Measurements from ENCODE around the gene RFX6. TPM values are rescaled to one million over a fixed set of nuclear protein-coding genes. Genes with fewer than 3 reads are reported as not detected.

Gene RFX6
- total RNA-seq, 4 donors from 2014 or later, result not detected

DNA sequence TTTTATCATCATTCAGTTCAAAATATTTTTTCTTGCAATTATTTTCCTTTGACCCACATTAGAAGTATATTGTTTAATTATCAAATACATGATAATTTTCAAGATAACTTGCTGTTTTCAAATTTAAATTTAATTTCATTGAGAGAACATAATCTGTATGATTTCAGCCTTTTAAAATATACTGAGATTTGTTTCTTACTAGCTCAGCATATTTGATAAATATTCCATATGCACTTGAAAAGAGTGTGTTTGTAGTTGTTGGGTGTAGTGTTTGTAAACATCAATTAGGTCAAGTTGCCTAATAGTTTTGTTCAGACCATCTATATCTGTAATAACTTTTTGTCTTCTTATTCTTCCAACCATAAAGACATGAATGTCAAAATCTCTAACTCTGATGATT, 19.0 kb upstream of the RFX6 start:
- ATAC-seq, result no peak

GRCh38 chr6:116859264-116859663, 17.8 kb upstream of the RFX6 start:
- Histone ChIP-seq H3K4me1 (no peaks in the 10 kb centered on the region), H3K9me3 (peaks cover 0 to 8% (median 0%) of the 10 kb centered on the region in 3 donors), H3K27me3 (no peaks in the 10 kb centered on the region), H3K36me3 (no peaks in the 10 kb centered on the region), H3K27ac (no peak overlapping the region), H3K4me3 (no peak overlapping the region)
- TF ChIP-seq CTCF (IDR thresholded peaks at IDR 0.05 in 4 of 5, conservative IDR thresholded peaks at IDR 0.05 in 1 of 5) (no peak), POLR2A (IDR thresholded peaks at IDR 0.05) (no peak)
- DNase-seq (no peak), ATAC-seq (no peak)
- intact Hi-C loops (cut with DNase I; ENCODE audit: low total_unique reads) (no loop called here), in situ Hi-C loops (cut with MboI; ENCODE audit: low sequenced_read_pairs in 4 of 4) (no loop called here)

More for the DNA sequence above, 19.0 kb upstream of the RFX6 start:
- Histone ChIP-seq H3K9me3 (peaks cover 0 to 8% (median 0%) of the 10 kb centered on the region in 3 donors), H3K4me3 (no peak overlapping the region), H3K4me1 (no peaks in the 10 kb centered on the region), H3K27me3 (no peaks in the 10 kb centered on the region), H3K27ac (no peak overlapping the region), H3K36me3 (no peaks in the 10 kb centered on the region)
- in situ Hi-C loops (cut with MboI; ENCODE audit: low sequenced_read_pairs in 4 of 4), result no loop called here
- DNase-seq, result no peak
- TF ChIP-seq CTCF (IDR thresholded peaks at IDR 0.05 in 4 of 5, conservative IDR thresholded peaks at IDR 0.05 in 1 of 5) (no peak), POLR2A (IDR thresholded peaks at IDR 0.05) (no peak)
- intact Hi-C loops (cut with DNase I; ENCODE audit: low total_unique reads), result no loop called here

- Histone ChIP-seq H3K27ac (no peak overlapping the region), H3K4me1 (no peaks in the 10 kb centered on the region), H3K9me3 (no peaks in the 10 kb centered on the region), H3K4me3 (no peak overlapping the region), H3K27me3 (no peaks in the 10 kb centered on the region), H3K36me3 (no peaks in the 10 kb centered on the region)
- in situ Hi-C loops (cut with MboI; ENCODE audit: low sequenced_read_pairs in 4 of 4), result no loop called here
- intact Hi-C loops (cut with DNase I; ENCODE audit: low total_unique reads), result no loop called here
- no peak for ATAC-seq
- no peak for TF ChIP-seq POLR2A (IDR thresholded peaks at IDR 0.05)
- TF ChIP-seq CTCF (IDR thresholded peaks at IDR 0.05 in 4 of 5, conservative IDR thresholded peaks at IDR 0.05 in 1 of 5), result no peak
- no peak for DNase-seq
Measured at GRCh38 chr6:116866281-116866871, 10.7 kb upstream of the RFX6 start.

DNA sequence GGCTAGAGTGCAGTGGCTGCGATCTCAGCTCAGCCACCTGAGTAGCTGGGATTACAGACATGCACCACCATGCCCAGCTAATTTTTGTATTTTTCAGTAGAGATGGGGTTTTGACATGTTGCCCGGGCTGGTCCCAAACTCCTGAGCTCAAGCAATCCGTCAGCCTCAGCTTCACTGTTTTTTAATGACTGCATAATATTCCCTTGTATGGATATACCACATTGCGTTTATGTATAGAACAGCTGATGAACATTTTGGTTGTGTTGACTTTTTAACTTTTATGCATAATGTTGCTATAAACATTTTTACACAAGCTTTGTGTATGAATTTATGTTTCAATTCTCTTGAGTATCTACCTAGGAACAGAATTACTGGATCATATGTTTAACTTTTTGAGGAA, 4.3 kb upstream of the RFX6 start:
- in situ Hi-C loops (cut with MboI; ENCODE audit: low sequenced_read_pairs in 4 of 4) (no loop called here), intact Hi-C loops (cut with DNase I; ENCODE audit: low total_unique reads) (no loop called here)
- H3K27me3 ChIP-seq, result peaks cover 27 to 44% (median 29%) of the 10 kb centered on the region in 3 donors
- no peaks in the 10 kb centered on the region for H3K9me3 ChIP-seq
- DNase-seq, result no peak
- peaks cover 4 to 5% of the 10 kb centered on the region in 2 donors for H3K4me1 ChIP-seq
- H3K36me3 ChIP-seq, result no peaks in the 10 kb centered on the region
- no peak for ATAC-seq
- no peak overlapping the region for H3K27ac ChIP-seq
- no peak overlapping the region for H3K4me3 ChIP-seq
- TF ChIP-seq CTCF (IDR thresholded peaks at IDR 0.05 in 4 of 5, conservative IDR thresholded peaks at IDR 0.05 in 1 of 5), result no peak
- no peak for TF ChIP-seq POLR2A (IDR thresholded peaks at IDR 0.05)

GRCh38 chr6:116876107-116876506, 935 bp upstream of the RFX6 start:
- peak overlapping the region; percentile 8 to 44 (median 38) for H3K4me3 ChIP-seq
- intact Hi-C loops (cut with DNase I; ENCODE audit: low total_unique reads), result no loop called here
- no peaks in the 10 kb centered on the region for H3K9me3 ChIP-seq
- TF ChIP-seq CTCF (IDR thresholded peaks at IDR 0.05 in 4 of 5, conservative IDR thresholded peaks at IDR 0.05 in 1 of 5) (no peak), POLR2A (IDR thresholded peaks at IDR 0.05) (no peak)
- in situ Hi-C loops (cut with MboI; ENCODE audit: low sequenced_read_pairs in 4 of 4), result no loop called here
- ATAC-seq, result no peak
- peaks cover 4 to 5% of the 10 kb centered on the region in 2 donors for H3K4me1 ChIP-seq
- DNase-seq, result no peak
- no peak overlapping the region for H3K27ac ChIP-seq
- H3K36me3 ChIP-seq, result no peaks in the 10 kb centered on the region
- peaks cover 30 to 47% (median 30%) of the 10 kb centered on the region in 3 donors for H3K27me3 ChIP-seq

All from gastrocnemius medialis (tissue), 4 donors.